GM12878 (cell line): ENCODE measurements around the gene CTNNBIP1.

Experiments
- ASH2L ChIP-seq: fragments of 300-600, 200-600 bp; sonication (generic); IDR thresholded peaks from 2 replicates; pipeline ENCODE4 v1.6.1; 2017; ENCODE audit warnings: low read depth, mild to moderate bottlenecking, borderline replicate concordance
- BACH1 ChIP-seq: fragments of 450-650 bp; IDR thresholded peaks from 2 replicates; pipeline ENCODE4 v1.6.1; 2017; ENCODE audit warnings: mild to moderate bottlenecking, borderline replicate concordance
- BHLHE40 ChIP-seq, 2 experiments: fragments of 450-650 bp in 1 of 2; IDR thresholded peaks; 2 replicates each; pipeline ENCODE4 v1.6.1; 2011 to 2017; ENCODE audit warnings: low read depth in 2 of 2, borderline replicate concordance in 1 of 2, improper control_type of control experiment in 1 of 2, low read length in 1 of 2, mild to moderate bottlenecking in 1 of 2
- CHD2 ChIP-seq: IDR thresholded peaks from 2 replicates; pipeline ENCODE4 v1.6.1; 2011; ENCODE audit warnings: low read depth, low read length, improper control_type of control experiment, borderline replicate concordance
- CREM ChIP-seq: IDR thresholded peaks from 2 replicates; pipeline ENCODE4 v1.6.1; 2014; ENCODE audit warnings: antibody characterized with exemption, low read depth
- EP300 ChIP-seq, 2 experiments: fragments of 150-350 bp in 1 of 2; IDR thresholded peaks; 2 replicates each; pipeline ENCODE4 v1.6.1; 2011 to 2012; ENCODE audit warnings: low read depth in 2 of 2, low read length in 2 of 2, borderline replicate concordance in 1 of 2, improper control_type of control experiment in 1 of 2, inconsistent platforms in 1 of 2; ENCODE audit not compliant: control insufficient read depth in 1 of 2
- POLR2A ChIP-seq: IDR thresholded peaks from 2 replicates; pipeline ENCODE4 v1.6.1; 2011; ENCODE audit warnings: low read depth, mild to moderate bottlenecking, low read length
- POLR2AphosphoS5 ChIP-seq: IDR thresholded peaks from 2 replicates; pipeline ENCODE4 v1.6.1; 2011; ENCODE audit warnings: mild to moderate bottlenecking, low read length, inconsistent platforms
- TAF1 ChIP-seq: IDR thresholded peaks from 2 replicates; pipeline ENCODE4 v1.6.1; 2011; ENCODE audit warnings: mild to moderate bottlenecking, low read depth, low read length, borderline replicate concordance
- TCF7 ChIP-seq: IDR thresholded peaks from 2 replicates; pipeline ENCODE4 v1.6.1; 2014; ENCODE audit warnings: antibody characterized with exemption, borderline replicate concordance
- ZNF24 ChIP-seq: fragments of 450-650 bp; IDR thresholded peaks from 2 replicates; pipeline ENCODE4 v1.6.1; 2017; ENCODE audit warnings: antibody characterized with exemption, mild to moderate bottlenecking
- TF ChIP-seq, protein P1 (sequence below), 3 experiments: IDR thresholded peaks in 2 of 3; conservative IDR thresholded peaks in 1 of 3; 2 replicates each; pipeline ENCODE4 v1.5.1; 2011; ENCODE audit warnings: low read depth in 3 of 3, low read length in 3 of 3, mild to moderate bottlenecking in 3 of 3, control low read depth in 2 of 3, moderate library complexity in 2 of 3, inconsistent platforms in 1 of 3, mixed read lengths in 1 of 3; ENCODE audit not compliant: control insufficient read depth in 2 of 3, insufficient read depth in 1 of 3; ENCODE audit errors: extremely low read depth in 1 of 3

DNA sequence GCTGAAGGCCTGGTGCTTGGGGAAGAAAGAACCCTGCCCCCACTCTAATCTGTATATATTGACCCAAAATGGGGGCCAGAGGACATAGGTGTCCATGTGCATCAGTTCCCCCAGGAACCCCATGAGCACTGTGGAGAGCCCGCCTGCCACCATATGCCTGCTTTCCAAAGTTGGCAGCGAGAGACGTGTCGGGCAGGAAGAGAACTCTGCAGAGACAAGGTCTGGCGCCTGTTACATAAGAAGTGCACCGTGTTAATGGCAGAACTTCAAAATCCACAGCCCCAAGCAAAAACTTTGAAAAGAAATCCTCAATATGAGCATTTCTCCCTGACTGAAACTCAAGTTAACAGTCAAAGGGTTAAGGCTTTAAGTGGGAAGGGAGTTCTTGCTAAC lies 8.0 kb downstream of the CTNNBIP1 start:
- TF ChIP-seq POLR2AphosphoS5, result no peak
- no peak for TF ChIP-seq ZNF24
- no peak for TF ChIP-seq CREM
- TF ChIP-seq POLR2A, result no peak
- TF ChIP-seq ASH2L, result no peak
- TF ChIP-seq EP300 (IDR thresholded peaks at IDR 0.05; ENCODE audit: borderline replicate concordance in 1 of 2, control insufficient read depth in 1 of 2, low read depth in 2 of 2, low read length in 2 of 2), result no peak
- TF ChIP-seq TCF7, result no peak
- TF ChIP-seq BACH1, result no peak
- TF ChIP-seq BHLHE40 (IDR thresholded peaks at IDR 0.05; ENCODE audit: borderline replicate concordance in 1 of 2, low read depth in 2 of 2, low read length in 1 of 2), result no peak
- TF ChIP-seq, protein P1, sequence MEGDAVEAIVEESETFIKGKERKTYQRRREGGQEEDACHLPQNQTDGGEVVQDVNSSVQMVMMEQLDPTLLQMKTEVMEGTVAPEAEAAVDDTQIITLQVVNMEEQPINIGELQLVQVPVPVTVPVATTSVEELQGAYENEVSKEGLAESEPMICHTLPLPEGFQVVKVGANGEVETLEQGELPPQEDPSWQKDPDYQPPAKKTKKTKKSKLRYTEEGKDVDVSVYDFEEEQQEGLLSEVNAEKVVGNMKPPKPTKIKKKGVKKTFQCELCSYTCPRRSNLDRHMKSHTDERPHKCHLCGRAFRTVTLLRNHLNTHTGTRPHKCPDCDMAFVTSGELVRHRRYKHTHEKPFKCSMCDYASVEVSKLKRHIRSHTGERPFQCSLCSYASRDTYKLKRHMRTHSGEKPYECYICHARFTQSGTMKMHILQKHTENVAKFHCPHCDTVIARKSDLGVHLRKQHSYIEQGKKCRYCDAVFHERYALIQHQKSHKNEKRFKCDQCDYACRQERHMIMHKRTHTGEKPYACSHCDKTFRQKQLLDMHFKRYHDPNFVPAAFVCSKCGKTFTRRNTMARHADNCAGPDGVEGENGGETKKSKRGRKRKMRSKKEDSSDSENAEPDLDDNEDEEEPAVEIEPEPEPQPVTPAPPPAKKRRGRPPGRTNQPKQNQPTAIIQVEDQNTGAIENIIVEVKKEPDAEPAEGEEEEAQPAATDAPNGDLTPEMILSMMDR (IDR thresholded peaks at IDR 0.05 in 2 of 3, conservative IDR thresholded peaks at IDR 0.05 in 1 of 3; ENCODE audit: control insufficient read depth in 2 of 3, extremely low read depth in 1 of 3, insufficient read depth in 1 of 3, low read depth in 3 of 3, low read length in 3 of 3), result no peak
- no peak for TF ChIP-seq CHD2
- TF ChIP-seq TAF1, result no peak
